HepG2 (cell line): ENCODE results near the gene UBR1. TPM values are rescaled to one million over a fixed set of nuclear protein-coding genes. Genes with fewer than 3 reads are reported as not detected.

ENCODE experiments used
- AFF4 ChIP-seq: sonication (generic); formaldehyde crosslinking; IDR thresholded peaks from 2 replicates; pipeline ENCODE4 v1.4.0; 2020; ENCODE audit warnings: missing genetic modification reagents
- ATF7 ChIP-seq, 2 experiments: fragments of 450-650 bp in 1 of 2; sonication (generic) in 1 of 2; formaldehyde crosslinking in 1 of 2; IDR thresholded peaks; 2 replicates each; pipeline versions ENCODE4 v1.4.0 to v1.6.1; 2016 to 2020; ENCODE audit warnings: antibody characterized with exemption in 1 of 2, mild to moderate bottlenecking in 1 of 2, missing genetic modification reagents in 1 of 2
- BHLHE40 ChIP-seq: IDR thresholded peaks from 2 replicates; pipeline ENCODE4 v1.6.1; 2011; ENCODE audit warnings: low read length, improper control_type of control experiment
- BRF2 ChIP-seq: sonication (generic); formaldehyde crosslinking; IDR thresholded peaks from 2 replicates; pipeline ENCODE4 v1.8.1; 2022; ENCODE audit warnings: mild to moderate bottlenecking, missing genetic modification reagents
- CEBPB ChIP-seq: IDR thresholded peaks from 2 replicates; pipeline ENCODE4 v1.6.1; 2011; ENCODE audit warnings: low read depth, low read length, improper control_type of control experiment, borderline replicate concordance
- CREB1 ChIP-seq, 2 experiments: fragments of 450-650 bp in 1 of 2; IDR thresholded peaks; 2 replicates each; pipeline ENCODE4 v1.6.1; 2016 to 2017; ENCODE audit warnings: control low read depth in 1 of 2, mild to moderate bottlenecking in 1 of 2, missing compliant biosample characterization in 1 of 2, missing genetic modification characterization in 1 of 2
- EP300 ChIP-seq, 3 experiments: sonication (generic) in 1 of 3; formaldehyde crosslinking in 1 of 3; IDR thresholded peaks; 2 replicates each; pipeline versions ENCODE4 v1.5.1 to v1.6.1; 2011 to 2020; ENCODE audit warnings: low read depth in 2 of 3, low read length in 2 of 3, borderline replicate concordance in 1 of 3, improper control_type of control experiment in 1 of 3, mild to moderate bottlenecking in 1 of 3, missing genetic modification reagents in 1 of 3, moderate library complexity in 1 of 3
- FOXA3 ChIP-seq: IDR thresholded peaks from 2 replicates; pipeline ENCODE4 v1.6.1; 2016; ENCODE audit warnings: missing genetic modification reagents, missing compliant biosample characterization
- FOXP1 ChIP-seq, 2 experiments: fragments of 450-650 bp in 1 of 2; IDR thresholded peaks; 2 replicates each; pipeline ENCODE4 v1.6.1; 2017 to 2018; ENCODE audit warnings: antibody characterized with exemption in 1 of 2
- KAT2B ChIP-seq: fragments of 150-350 bp; IDR thresholded peaks from 2 replicates; pipeline ENCODE4 v1.6.1; 2014; ENCODE audit warnings: low read depth, low read length, borderline replicate concordance
- MIXL1 ChIP-seq: IDR thresholded peaks from 2 replicates; pipeline ENCODE4 v1.6.1; 2016
- NFIC ChIP-seq: IDR thresholded peaks from 2 replicates; pipeline ENCODE4 v1.6.1; 2012; ENCODE audit warnings: mild to moderate bottlenecking, low read length, inconsistent platforms
- RFXANK ChIP-seq: IDR thresholded peaks from 2 replicates; pipeline ENCODE4 v1.6.1; 2016
- SMARCC2 ChIP-seq: fragments of 450-650 bp; IDR thresholded peaks from 2 replicates; pipeline ENCODE4 v1.6.1; 2017; ENCODE audit warnings: antibody characterized with exemption, mild to moderate bottlenecking
- ZNF281 ChIP-seq: sonication (generic); formaldehyde crosslinking; IDR thresholded peaks from 2 replicates; pipeline ENCODE4 v1.4.0; 2020; ENCODE audit warnings: missing genetic modification reagents, borderline replicate concordance
- ZNF496 ChIP-seq: sonication (generic); formaldehyde crosslinking; IDR thresholded peaks from 2 replicates; pipeline ENCODE4 v1.8.1; 2023; ENCODE audit warnings: mild to moderate bottlenecking, moderate library complexity, missing genetic modification reagents; ENCODE audit not compliant: insufficient replicate concordance
- ZNF878 ChIP-seq: sonication (generic); formaldehyde crosslinking; IDR thresholded peaks from 2 replicates; pipeline ENCODE4 v1.8.1; 2023; ENCODE audit warnings: mild to moderate bottlenecking, missing genetic modification reagents, moderate library complexity
- polyA plus RNA-seq, 8 experiments: library from polyadenylated mRNA; depleted of rRNA in 3 of 8; stranded (reverse) in 7 of 8; unstranded in 1 of 8; fragments of >200 nt; fragmentation: Illumina TruSeq in 4 of 8; extraction: Trizol in 4 of 8; gene quantifications; 2 replicates each; pipeline versions ENCODE4 v1.2.1 to v1.2.3, GENCODE V29; 2011 to 2016; ENCODE audit warnings: low read depth in 4 of 8, missing spikeins in 1 of 8, mixed read lengths in 1 of 8; ENCODE audit not compliant: insufficient read depth in 1 of 8
- total RNA-seq, 5 experiments: library from RNA; depleted of rRNA; stranded (reverse); fragments of >200 nt; fragmentation: Illumina TruSeq; extraction: Trizol; gene quantifications; 2 replicates each; pipeline ENCODE4 v1.2.3, GENCODE V29; 2016; ENCODE audit warnings: low read depth in 1 of 5
- TF ChIP-seq, protein P1 (sequence below): sonication (generic); formaldehyde crosslinking; IDR thresholded peaks from 2 replicates; pipeline ENCODE4 v1.4.0; 2020; ENCODE audit warnings: missing genetic modification reagents

The UBR1 gene
- total and polyA plus RNA-seq, 2 of the 13 experiments (the other 11 are each of a cell fraction or from before 2014, with no cell fraction given): 6.4 to 18.0 TPM

DNA sequence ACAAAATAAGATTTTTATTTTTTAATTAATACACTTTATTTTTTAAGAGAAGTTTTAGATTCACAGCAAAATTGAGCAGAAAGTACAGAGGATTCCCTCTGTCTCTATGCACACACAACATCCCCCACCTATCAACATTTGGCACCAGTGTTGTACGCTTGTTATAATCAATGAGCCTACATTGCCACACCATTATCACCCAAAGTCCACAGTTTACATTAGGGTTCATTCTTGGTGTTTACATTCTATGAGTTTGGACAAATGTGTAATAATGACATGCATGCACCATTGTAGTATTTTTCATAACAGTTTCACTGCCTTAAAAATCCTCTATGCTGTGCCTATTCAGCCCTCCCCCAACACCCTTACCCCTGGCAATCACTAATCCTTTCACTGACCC, 134.0 kb downstream of the UBR1 start (continued):
- TF ChIP-seq ZNF281 (peak; percentile 71; the same call in 1 of the 2 replicates), ATF7 (IDR thresholded peaks at IDR 0.05) (peak; percentile 18; the same call in 1 of the 2 replicates), ATF7 (CRISPR knock-in tag; IDR thresholded peaks at IDR 0.05) (no peak), CEBPB (peak; percentile 77; the same call in 1 of the 2 replicates), ZNF496 (no peak), ZNF878 (no peak), FOXP1 (IDR thresholded peaks at IDR 0.05) (peak; percentile 82), FOXP1 (CRISPR knock-in tag; IDR thresholded peaks at IDR 0.05) (peak; percentile 86), CREB1 (IDR thresholded peaks at IDR 0.05) (0 out of 2 replicates have a peak, but pooled peaks have one; percentile 9), CREB1 (CRISPR knock-in tag; IDR thresholded peaks at IDR 0.05) (peak; percentile 55; the same call in 1 of the 2 replicates), SMARCC2 (0 out of 2 replicates have a peak, but pooled peaks have one; percentile 69), EP300 (IDR thresholded peaks at IDR 0.05; ENCODE audit: low read depth in 2 of 2, low read length in 2 of 2) (peak in 1 of 2 experiments; percentile 61; a peak in 2 of 4 replicates), EP300 (CRISPR knock-in tag; IDR thresholded peaks at IDR 0.05; ENCODE audit: borderline replicate concordance) (no peak), KAT2B (peak; percentile 37; the same call in 1 of the 2 replicates), BRF2 (CRISPR knock-in tag) (no peak), MIXL1 (peak; percentile 64; the same call in 1 of the 2 replicates), FOXA3 (CRISPR knock-in tag) (peak; percentile 77), AFF4 (no peak), BHLHE40 (no peak), NFIC (0 out of 2 replicates have a peak, but pooled peaks have one; percentile 35), RFXANK (CRISPR knock-in tag) (no peak)
- TF ChIP-seq, protein P1, sequence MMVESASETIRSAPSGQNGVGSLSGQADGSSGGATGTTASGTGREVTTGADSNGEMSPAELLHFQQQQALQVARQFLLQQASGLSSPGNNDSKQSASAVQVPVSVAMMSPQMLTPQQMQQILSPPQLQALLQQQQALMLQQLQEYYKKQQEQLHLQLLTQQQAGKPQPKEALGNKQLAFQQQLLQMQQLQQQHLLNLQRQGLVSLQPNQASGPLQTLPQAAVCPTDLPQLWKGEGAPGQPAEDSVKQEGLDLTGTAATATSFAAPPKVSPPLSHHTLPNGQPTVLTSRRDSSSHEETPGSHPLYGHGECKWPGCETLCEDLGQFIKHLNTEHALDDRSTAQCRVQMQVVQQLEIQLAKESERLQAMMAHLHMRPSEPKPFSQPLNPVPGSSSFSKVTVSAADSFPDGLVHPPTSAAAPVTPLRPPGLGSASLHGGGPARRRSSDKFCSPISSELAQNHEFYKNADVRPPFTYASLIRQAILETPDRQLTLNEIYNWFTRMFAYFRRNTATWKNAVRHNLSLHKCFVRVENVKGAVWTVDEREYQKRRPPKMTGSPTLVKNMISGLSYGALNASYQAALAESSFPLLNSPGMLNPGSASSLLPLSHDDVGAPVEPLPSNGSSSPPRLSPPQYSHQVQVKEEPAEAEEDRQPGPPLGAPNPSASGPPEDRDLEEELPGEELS (CRISPR knock-in tag): 0 out of 2 replicates have a peak, but pooled peaks have one; percentile 31
